Large intestine (tissue), 3 donors: Measurements from ENCODE around the gene SORCS2. TPM values are rescaled to one million over a fixed set of nuclear protein-coding genes. Genes with fewer than 3 reads are reported as not detected.

Experiments
- DNase-seq, 2 donors: peaks; one replicate each; pipeline versions ENCODE4 v3.0.0 to v3.0.0-alpha.2; 2013
- H3K27ac ChIP-seq: one replicate; pipeline ENCODE4 v1.5.1; 2013; ENCODE audit warnings: low read length
- H3K27me3 ChIP-seq: 2 replicates; pipeline ENCODE4 v1.6.1; 2013; ENCODE audit warnings: low read length; ENCODE audit not compliant: control insufficient read depth, insufficient read depth
- H3K36me3 ChIP-seq: 2 replicates; pipeline ENCODE4 v1.6.1; 2013; ENCODE audit warnings: low read length; ENCODE audit not compliant: control insufficient read depth, insufficient read depth
- H3K4me1 ChIP-seq: one replicate; pipeline ENCODE4 v1.6.1; 2013; ENCODE audit warnings: low read length; ENCODE audit not compliant: control insufficient read depth, insufficient read depth
- H3K4me3 ChIP-seq: one replicate; pipeline ENCODE4 v1.5.1; 2013; ENCODE audit warnings: low read length
- H3K9me3 ChIP-seq: one replicate; pipeline ENCODE4 v1.6.1; 2013; ENCODE audit warnings: mild to moderate bottlenecking, low read depth, low read length, moderate library complexity; ENCODE audit not compliant: control insufficient read depth
- WGBS: methylation state at CpG from one replicate; pipeline ENCODE4 v1.1.5; 2013; ENCODE audit warnings: low lambda C conversion rate; ENCODE audit not compliant: insufficient coverage; 5-methylcytosine and 5-hydroxymethylcytosine counted together
- polyA plus RNA-seq: library from polyadenylated mRNA; unstranded; fragments of 120-200 nt; gene quantifications from one replicate; pipeline ENCODE4 v1.2.1, GENCODE V29; 2013

Gene SORCS2
- polyA plus RNA-seq, 1 donor: 3.6 TPM

GRCh38 chr4:7301846-7302630 is 109.7 kb downstream of the SORCS2 start:
- peaks cover 8% of the 10 kb centered on the region for H3K27me3 ChIP-seq
- WGBS: no CpG with 5 or more reads among the region's 20 CpGs
- DNase-seq: no peak

GRCh38 chr4:7302781-7303404 is 110.6 kb downstream of the SORCS2 start:
- Histone ChIP-seq H3K4me1 (no peaks in the 10 kb centered on the region), H3K9me3 (no peaks in the 10 kb centered on the region), H3K36me3 (no peaks in the 10 kb centered on the region), H3K27ac (no peak overlapping the region), H3K27me3 (peaks cover 8% of the 10 kb centered on the region), H3K4me3 (no peak overlapping the region)
- WGBS: no CpG with 5 or more reads among the region's 22 CpGs
- no peak for DNase-seq

More at GRCh38 chr4:7301846-7302630, 109.7 kb downstream of the SORCS2 start:
- Histone ChIP-seq H3K27ac (no peak overlapping the region), H3K4me3 (no peak overlapping the region), H3K4me1 (no peaks in the 10 kb centered on the region), H3K36me3 (no peaks in the 10 kb centered on the region), H3K9me3 (no peaks in the 10 kb centered on the region)

GRCh38 chr4:7303561-7303960 is 111.2 kb downstream of the SORCS2 start:
- H3K9me3 ChIP-seq: no peaks in the 10 kb centered on the region

GRCh38 chr4:7304436-7304835 is 112.1 kb downstream of the SORCS2 start:
- H3K27ac ChIP-seq: no peak overlapping the region
- peaks cover 3% of the 10 kb centered on the region for H3K27me3 ChIP-seq
- H3K4me1 ChIP-seq: no peaks in the 10 kb centered on the region
- no peaks in the 10 kb centered on the region for H3K9me3 ChIP-seq
- H3K36me3 ChIP-seq: no peaks in the 10 kb centered on the region
- no CpG with 5 or more reads among the region's 10 CpGs for WGBS
- DNase-seq: no peak
- H3K4me3 ChIP-seq: no peak overlapping the region

More at GRCh38 chr4:7303561-7303960, 111.2 kb downstream of the SORCS2 start:
- H3K4me3 ChIP-seq: no peak overlapping the region
- H3K36me3 ChIP-seq: no peaks in the 10 kb centered on the region
- no peaks in the 10 kb centered on the region for H3K4me1 ChIP-seq
- WGBS: no CpG with 5 or more reads among the region's 12 CpGs
- DNase-seq: no peak
- peaks cover 5% of the 10 kb centered on the region for H3K27me3 ChIP-seq
- no peak overlapping the region for H3K27ac ChIP-seq

GRCh38 chr4:7306021-7306965 is 114.0 kb downstream of the SORCS2 start:
- Histone ChIP-seq H3K9me3 (no peaks in the 10 kb centered on the region), H3K36me3 (no peaks in the 10 kb centered on the region), H3K4me3 (no peak overlapping the region), H3K27ac (no peak overlapping the region), H3K4me1 (no peaks in the 10 kb centered on the region), H3K27me3 (peaks cover 3% of the 10 kb centered on the region)
- DNase-seq: no peak
- no CpG with 5 or more reads among the region's 22 CpGs for WGBS

- no peaks in the 10 kb centered on the region for H3K9me3 ChIP-seq
- no peak overlapping the region for H3K4me3 ChIP-seq
- no CpG with 5 or more reads among the region's 11 CpGs for WGBS
- H3K36me3 ChIP-seq: no peaks in the 10 kb centered on the region
- no peak for DNase-seq
- no peaks in the 10 kb centered on the region for H3K4me1 ChIP-seq
- H3K27ac ChIP-seq: no peak overlapping the region
- H3K27me3 ChIP-seq: peaks cover 3% of the 10 kb centered on the region
Observed at GRCh38 chr4:7306986-7307385, 114.6 kb downstream of the SORCS2 start.

- Histone ChIP-seq H3K4me1 (no peaks in the 10 kb centered on the region), H3K27me3 (peaks cover 3% of the 10 kb centered on the region), H3K9me3 (no peaks in the 10 kb centered on the region), H3K4me3 (no peak overlapping the region), H3K27ac (no peak overlapping the region), H3K36me3 (no peaks in the 10 kb centered on the region)
- no CpG with 5 or more reads among the region's 6 CpGs for WGBS
- DNase-seq: no peak
Observed at GRCh38 chr4:7307394-7308099, 115.2 kb downstream of the SORCS2 start.

GRCh38 chr4:7309181-7309580 is 116.8 kb downstream of the SORCS2 start:
- no peaks in the 10 kb centered on the region for H3K36me3 ChIP-seq
- no peaks in the 10 kb centered on the region for H3K9me3 ChIP-seq
- no peak for DNase-seq
- WGBS: 89% methylated on average over 4 of the region's 13 CpGs
- peaks cover 3% of the 10 kb centered on the region for H3K27me3 ChIP-seq
- H3K4me1 ChIP-seq: no peaks in the 10 kb centered on the region
- H3K27ac ChIP-seq: no peak overlapping the region
- no peak overlapping the region for H3K4me3 ChIP-seq

- no peak for DNase-seq
- WGBS: no CpG with 5 or more reads among the region's 17 CpGs
- Histone ChIP-seq H3K4me1 (no peaks in the 10 kb centered on the region), H3K9me3 (no peaks in the 10 kb centered on the region), H3K27me3 (peaks cover 3% of the 10 kb centered on the region), H3K27ac (no peak overlapping the region), H3K4me3 (no peak overlapping the region), H3K36me3 (no peaks in the 10 kb centered on the region)
Observed at GRCh38 chr4:7309636-7310390, 117.5 kb downstream of the SORCS2 start.
